Bronchial epithelial cell (primary cell): ENCODE measurements around the gene FAT4. TPM values are rescaled to one million over a fixed set of nuclear protein-coding genes. Genes with fewer than 3 reads are reported as not detected.

Source experiments
- DNase-seq: peaks from one replicate; pipeline ENCODE4 v3.0.0-alpha.2; 2010; ENCODE audit warnings: low read depth
- FAIRE-seq: peaks from 2 replicates; lab custom pipeline; 2011; peaks lifted over from hg19 to GRCh38; lab: Jason Lieb, UNC
- H3K27me3 ChIP-seq: 2 replicates; pipeline ENCODE4 v1.5.1; 2011; ENCODE audit warnings: low read length; ENCODE audit not compliant: control insufficient read depth, insufficient read depth
- H3K36me3 ChIP-seq: 2 replicates; pipeline ENCODE4 v1.5.1; 2011; ENCODE audit warnings: low read length; ENCODE audit not compliant: control insufficient read depth, insufficient read depth
- H3K4me3 ChIP-seq: 2 replicates; pipeline ENCODE4 v1.5.1; 2011; ENCODE audit warnings: mild to moderate bottlenecking, low read depth, low read length, control low read depth
- total RNA-seq: library from RNA; depleted of rRNA; stranded (reverse); fragments of >200 nt; gene quantifications from 2 replicates; pipeline ENCODE4 v1.2.1, GENCODE V29; 2014
- TF ChIP-seq, protein P1 (sequence below): IDR thresholded peaks from 2 replicates; pipeline ENCODE4 v1.5.1; 2011; ENCODE audit warnings: mild to moderate bottlenecking, moderate library complexity, low read length, control low read depth, inconsistent platforms; ENCODE audit not compliant: insufficient read depth, severe bottlenecking

FAT4 gene
- total RNA-seq, 1 donor from 2014 or later = 2.1 TPM

DNA sequence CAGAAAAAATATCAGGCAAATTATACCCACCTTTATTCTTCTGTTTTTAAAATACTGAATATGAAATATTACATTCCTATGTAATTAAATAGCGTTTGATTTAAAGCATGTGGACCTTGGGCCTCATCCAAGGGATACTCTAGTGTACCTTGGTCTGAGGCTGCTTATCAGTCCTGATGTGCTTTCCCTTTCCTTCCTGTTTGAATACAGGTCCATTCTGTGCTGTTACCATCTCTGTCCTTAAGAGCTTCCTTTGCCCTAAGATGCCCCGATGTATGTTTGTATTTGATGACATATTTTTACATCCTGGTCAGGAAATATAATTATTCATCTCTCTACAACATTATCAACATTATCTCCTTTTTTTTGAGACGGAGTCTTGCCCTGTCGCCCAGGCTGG, 24.1 kb downstream of the FAT4 start:
- Histone ChIP-seq H3K27me3 (no peaks in the 10 kb centered on the region), H3K4me3 (no peak overlapping the region), H3K36me3 (no peaks in the 10 kb centered on the region)
- TF ChIP-seq, protein P1, sequence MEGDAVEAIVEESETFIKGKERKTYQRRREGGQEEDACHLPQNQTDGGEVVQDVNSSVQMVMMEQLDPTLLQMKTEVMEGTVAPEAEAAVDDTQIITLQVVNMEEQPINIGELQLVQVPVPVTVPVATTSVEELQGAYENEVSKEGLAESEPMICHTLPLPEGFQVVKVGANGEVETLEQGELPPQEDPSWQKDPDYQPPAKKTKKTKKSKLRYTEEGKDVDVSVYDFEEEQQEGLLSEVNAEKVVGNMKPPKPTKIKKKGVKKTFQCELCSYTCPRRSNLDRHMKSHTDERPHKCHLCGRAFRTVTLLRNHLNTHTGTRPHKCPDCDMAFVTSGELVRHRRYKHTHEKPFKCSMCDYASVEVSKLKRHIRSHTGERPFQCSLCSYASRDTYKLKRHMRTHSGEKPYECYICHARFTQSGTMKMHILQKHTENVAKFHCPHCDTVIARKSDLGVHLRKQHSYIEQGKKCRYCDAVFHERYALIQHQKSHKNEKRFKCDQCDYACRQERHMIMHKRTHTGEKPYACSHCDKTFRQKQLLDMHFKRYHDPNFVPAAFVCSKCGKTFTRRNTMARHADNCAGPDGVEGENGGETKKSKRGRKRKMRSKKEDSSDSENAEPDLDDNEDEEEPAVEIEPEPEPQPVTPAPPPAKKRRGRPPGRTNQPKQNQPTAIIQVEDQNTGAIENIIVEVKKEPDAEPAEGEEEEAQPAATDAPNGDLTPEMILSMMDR = no peak
- DNase-seq (no peak), FAIRE-seq (no peak)

GRCh38 chr4:125344198-125344597, 29.4 kb downstream of the FAT4 start:
- TF ChIP-seq, protein P1 = no peak
- DNase-seq (no peak), FAIRE-seq (no peak)
- H3K4me3 ChIP-seq = no peak overlapping the region
- no peaks in the 10 kb centered on the region for H3K27me3 ChIP-seq
- H3K36me3 ChIP-seq = no peaks in the 10 kb centered on the region

DNA sequence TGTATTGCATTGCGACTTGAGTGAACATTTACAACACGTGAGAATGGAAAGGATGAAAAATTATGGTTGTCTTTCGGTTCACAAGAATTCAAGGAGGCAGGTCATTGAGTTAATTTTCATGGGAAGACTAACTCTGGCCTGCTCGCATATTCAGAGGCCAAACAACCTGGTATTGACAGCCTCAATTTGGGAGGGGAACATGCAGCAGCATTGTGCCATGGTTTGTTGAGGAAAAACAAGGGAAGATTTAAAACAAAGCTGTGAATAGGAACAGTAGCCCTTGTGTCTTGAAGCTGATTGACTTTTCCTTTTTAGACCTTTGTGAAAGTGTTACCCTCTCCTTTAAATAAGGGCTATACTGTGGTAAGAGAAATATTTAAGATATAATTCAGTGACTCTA, 31.9 kb downstream of the FAT4 start:
- Histone ChIP-seq H3K4me3 (no peak overlapping the region), H3K36me3 (no peaks in the 10 kb centered on the region), H3K27me3 (no peaks in the 10 kb centered on the region)
- TF ChIP-seq, protein P1 = no peak
- DNase-seq (no peak), FAIRE-seq (no peak)

GRCh38 chr4:125350470-125351135, 35.8 kb downstream of the FAT4 start:
- H3K4me3 ChIP-seq = no peak overlapping the region
- no peaks in the 10 kb centered on the region for H3K27me3 ChIP-seq
- FAIRE-seq = no peak
- DNase-seq = no peak
- no peaks in the 10 kb centered on the region for H3K36me3 ChIP-seq
- TF ChIP-seq, protein P1 = no peak

DNA sequence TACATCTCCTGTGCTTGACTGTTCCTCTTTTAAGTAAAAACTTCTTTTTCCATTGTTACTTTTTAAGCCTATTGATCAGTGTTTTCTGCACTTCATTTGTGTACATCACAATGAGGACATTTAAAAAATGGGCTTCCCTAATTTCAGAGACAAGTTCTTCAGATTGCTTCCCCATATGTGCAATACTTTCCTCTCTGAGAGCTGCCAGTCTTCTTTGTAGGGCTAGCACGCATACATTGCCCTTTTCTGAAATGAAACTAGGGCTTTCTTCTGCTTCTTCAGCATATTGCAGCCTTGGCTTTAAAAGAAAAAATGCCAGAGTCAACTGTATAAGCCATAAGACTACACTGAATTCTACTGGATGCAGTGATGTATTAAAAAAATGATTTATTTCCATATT, 37.8 kb downstream of the FAT4 start:
- FAIRE-seq (no peak), DNase-seq (no peak)
- H3K27me3 ChIP-seq = no peaks in the 10 kb centered on the region
- H3K4me3 ChIP-seq = no peak overlapping the region
- H3K36me3 ChIP-seq = no peaks in the 10 kb centered on the region
- TF ChIP-seq, protein P1 = no peak

- DNase-seq (no peak), FAIRE-seq (no peak)
- TF ChIP-seq, protein P1 = no peak
- no peaks in the 10 kb centered on the region for H3K27me3 ChIP-seq
- no peak overlapping the region for H3K4me3 ChIP-seq
- H3K36me3 ChIP-seq = no peaks in the 10 kb centered on the region
Observed at GRCh38 chr4:125353131-125353530, 38.4 kb downstream of the FAT4 start.
